NCI-H226 (cell line): ENCODE measurements around the gene FGF5.
"Not testable (repeated sequence)": the region's sequence is repeated elsewhere in the genome, so short reads cannot be mapped to it uniquely, and the experiment has no call there.

Experiments used
- DNase-seq: peaks from one replicate; pipeline ENCODE4 v3.0.0-alpha.2; 2015

FGF5 gene

DNA sequence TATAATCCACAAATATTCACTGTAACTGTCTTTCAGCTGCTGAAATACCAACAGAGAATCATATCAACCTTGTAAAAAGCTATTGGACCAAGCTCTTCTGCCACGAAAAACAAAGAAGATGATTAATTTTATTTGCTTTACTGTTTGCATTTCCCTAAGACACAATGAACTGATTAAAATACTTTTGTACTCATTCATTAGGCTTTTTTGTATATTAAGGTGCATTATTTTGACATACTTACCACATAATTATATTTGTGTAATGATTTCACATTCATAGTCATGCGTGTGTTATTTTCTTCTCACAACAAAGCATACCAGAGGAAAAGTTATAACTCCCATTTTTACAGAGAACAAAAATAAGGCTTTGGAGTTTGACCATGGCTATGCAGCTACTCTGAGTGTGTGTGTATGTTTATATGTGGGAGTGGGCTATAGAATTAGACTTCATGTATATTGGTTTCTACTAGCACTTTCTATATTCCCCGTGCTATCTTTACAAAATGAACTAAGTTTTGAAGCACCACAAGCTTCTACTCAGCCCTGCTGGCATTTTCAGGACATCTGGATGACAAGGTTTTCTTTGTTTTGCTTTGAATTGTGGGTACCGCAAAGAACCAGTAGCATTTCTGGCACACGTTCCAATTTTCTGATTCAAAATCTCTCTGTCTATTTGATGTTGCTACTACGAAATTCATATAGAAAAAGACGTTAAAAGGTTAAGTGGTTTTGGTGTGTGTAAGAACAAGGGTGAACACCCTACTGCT is 11.0 kb upstream of the FGF5 start:
- no peak for DNase-seq

DNA sequence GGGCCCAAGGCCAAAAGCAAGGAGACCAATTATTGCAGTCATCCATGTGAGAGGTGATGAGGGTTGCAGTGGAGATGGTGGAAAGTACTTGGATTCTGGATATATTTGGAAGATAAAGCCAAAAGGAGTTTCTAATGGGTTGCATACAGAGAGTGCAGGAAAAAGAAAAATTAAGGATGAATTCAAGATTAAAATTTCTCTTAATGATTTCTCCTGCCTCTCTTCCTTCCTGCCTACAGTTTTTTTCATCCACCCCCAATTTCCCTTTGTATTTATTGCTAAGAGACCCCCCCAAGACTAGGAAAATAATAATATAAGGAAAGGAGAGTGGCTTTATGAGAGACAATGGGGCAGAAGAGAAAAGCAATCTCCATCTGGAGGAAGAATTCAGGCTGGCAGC is 8.6 kb upstream of the FGF5 start:
- no peak for DNase-seq

DNA sequence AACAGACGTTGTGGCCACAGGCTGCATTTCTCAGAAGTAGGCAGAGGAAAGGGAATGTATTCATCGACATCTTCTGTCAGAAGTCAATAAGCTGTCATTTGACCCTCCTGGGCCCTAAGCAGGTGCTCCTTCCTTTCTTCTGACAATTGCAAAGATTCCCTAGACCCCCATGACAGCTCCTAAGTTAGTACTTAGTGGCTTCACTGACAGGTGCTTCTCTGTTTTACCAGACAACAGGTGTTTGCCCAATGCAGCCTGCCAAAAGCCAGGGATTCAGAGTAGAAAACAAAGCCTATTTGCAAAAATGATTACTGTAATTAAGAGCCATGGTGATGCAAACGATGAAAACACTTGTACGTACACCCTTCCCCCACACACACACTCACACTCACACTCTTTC is 7.5 kb upstream of the FGF5 start:
- DNase-seq, result no peak

DNA sequence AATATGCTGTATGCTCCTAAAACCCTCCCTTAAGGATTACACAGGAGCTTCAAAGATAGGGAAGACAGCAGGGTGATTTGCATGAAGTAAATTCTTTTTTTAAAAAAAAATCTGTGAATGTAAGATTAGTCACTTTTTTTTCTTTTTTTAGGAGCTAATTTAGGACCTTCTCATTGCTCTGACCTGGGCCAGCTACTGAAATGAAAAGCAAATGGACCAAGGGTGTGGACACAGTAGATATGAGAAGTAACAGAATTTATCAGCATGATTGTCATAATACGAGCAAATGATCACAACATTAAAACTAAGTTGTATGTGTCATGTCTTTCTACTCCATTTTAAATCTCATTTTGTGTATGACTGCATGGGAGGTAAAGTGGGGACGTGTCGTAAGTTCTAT is 6.6 kb upstream of the FGF5 start:
- no peak for DNase-seq

DNA sequence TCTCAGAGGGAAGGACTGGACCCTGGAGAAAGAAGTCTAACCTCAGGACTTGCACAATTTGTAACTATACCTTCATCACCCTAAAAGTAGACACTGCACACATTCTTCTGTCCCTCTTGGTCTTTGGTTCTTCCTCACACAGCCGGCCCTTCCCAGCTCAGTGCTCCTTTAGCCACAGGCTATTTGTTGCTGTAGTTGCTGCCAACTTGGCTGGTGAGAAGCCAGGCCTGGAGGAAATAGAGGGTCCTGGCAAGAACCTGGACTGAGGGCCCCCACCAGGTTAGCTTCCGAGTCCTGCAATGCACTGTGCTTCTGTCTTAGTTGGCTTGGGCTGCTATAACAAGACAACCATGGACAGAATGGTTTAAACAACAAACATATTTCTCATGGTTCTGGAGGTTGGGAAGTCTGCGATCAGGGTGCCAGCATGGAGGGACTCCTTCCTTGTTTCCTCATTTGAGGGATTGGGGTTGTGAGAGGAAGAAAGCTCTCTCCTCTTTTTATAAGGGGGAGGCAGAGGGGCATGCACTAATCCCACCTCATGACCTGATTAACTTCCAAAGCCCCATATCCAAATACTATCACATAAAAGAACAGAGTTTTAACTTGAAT is 4.4 kb upstream of the FGF5 start:
- DNase-seq, result no peak

DNA sequence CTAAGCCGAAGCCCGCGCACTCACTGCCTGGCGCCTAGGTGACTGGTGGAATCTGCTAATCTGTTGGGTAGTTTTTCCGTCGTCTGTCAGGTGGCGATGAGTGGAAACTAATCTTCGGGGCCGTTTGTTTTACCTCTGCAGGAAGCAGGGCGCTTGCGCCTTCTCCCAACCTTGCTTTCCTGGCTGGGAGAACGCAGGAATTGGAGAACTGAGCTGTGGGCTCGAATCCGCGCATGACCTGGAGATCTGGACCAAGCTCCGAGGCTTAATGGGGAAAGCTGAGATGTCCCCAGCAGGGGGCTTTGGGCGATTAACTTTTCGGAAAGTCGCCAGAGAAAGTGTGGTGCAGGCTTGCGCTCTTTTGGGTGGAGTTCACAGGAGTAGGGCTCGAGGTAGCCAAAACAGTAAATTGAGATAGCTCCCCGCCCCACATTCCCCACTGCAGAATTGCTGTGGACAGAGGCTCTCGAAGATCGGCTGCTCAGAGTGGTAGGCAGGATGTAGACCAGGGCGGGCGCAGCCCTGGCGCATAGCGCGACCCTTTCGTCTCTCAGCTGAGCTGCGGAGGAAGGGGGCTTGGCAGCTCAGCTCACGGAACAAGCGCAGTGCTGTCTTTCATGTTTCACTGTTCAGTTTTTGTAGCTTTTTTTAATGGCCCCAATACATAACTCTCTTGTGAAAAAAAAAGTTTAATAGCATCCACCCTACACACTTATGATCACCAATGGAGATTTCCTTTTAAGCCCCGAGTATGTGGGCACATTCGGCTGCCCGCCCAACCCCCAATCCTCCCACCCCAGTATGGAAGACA is 2.7 kb upstream of the FGF5 start:
- no peak for DNase-seq

DNA sequence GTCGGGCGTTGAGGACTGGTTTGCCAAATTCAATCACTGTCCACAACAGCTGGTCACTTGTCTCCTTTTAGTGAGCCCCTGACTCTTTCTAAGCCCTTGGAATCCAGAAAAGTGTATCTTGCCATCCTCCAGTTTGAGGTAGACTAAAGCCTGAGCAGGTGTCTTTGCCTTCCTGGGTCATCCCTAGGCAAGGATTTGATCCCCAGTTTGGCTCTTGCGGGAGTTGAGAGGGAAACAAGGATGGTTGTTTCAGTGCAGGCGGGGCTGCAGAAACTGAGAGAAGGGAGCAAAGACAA is 2.2 kb upstream of the FGF5 start:
- DNase-seq, result no peak

DNA sequence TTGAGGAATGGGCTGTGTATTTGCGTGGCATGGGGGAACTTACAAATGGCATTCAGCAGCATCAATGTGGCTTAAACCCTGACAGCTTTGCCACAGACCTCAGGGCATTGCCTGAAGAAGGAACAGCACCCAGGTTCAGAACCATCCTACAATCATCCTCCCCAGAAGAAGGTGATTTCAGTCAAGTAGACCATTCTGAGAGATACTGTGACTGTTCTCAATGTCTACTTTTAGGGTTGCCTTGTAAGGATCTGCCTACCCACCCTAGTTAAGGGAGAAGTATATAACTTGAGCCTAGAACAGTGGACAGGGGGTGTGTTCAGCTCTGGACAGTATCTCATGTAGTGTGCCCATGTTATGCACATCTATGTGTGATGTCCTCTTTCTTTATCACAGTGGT is 1.6 kb upstream of the FGF5 start:
- no peak for DNase-seq

DNA sequence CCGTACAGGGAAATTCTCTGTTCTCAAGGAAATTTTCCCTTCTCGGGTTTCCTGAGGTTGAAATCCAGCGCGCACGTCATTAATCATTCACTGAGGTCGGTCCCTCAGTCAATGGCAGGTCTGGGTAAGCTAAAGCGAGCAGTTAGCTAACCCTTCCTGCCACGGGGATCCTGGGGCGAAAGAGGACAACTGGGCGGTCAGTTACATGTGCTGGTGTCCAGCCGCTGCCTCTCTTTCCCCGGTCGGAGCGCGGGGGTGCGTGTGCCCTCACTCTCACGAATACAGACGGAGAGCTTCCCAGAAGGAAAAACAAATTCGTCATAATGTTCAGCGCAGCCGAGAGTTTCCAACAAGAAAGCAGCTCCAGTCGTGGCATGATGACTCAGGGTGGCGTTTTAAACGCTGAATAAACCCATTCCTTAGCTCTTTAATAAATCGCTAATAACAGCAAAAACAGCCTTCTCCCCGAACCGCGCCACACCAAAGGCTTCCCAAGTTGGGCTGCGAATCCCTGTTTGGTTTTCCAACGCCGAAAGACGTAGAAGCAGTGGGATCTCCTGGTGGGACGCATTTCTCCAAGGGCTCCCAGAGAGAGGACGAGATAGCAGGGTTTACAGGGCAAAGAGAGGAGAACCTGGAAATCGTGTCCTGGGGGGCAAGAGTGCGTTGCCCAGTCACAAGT is 752 bp upstream of the FGF5 start:
- DNase-seq, result peak; percentile 59

DNA sequence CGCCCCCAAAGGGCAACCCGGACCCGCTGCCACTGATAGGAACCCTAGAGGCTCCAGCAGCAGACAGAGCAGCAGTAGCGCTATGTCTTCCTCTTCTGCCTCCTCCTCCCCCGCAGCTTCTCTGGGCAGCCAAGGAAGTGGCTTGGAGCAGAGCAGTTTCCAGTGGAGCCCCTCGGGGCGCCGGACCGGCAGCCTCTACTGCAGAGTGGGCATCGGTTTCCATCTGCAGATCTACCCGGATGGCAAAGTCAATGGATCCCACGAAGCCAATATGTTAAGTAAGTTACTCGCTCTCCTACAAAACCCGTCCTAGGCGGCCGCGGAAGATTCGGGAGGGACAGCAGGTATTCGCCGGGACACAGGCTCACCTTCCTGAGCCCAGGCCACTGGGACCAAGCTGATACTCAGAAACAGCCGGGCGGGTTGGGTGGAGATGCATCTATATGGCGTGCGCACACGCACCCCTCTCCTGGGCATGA is 477 bp downstream of the FGF5 start:
- peak; percentile 41 for DNase-seq

DNA sequence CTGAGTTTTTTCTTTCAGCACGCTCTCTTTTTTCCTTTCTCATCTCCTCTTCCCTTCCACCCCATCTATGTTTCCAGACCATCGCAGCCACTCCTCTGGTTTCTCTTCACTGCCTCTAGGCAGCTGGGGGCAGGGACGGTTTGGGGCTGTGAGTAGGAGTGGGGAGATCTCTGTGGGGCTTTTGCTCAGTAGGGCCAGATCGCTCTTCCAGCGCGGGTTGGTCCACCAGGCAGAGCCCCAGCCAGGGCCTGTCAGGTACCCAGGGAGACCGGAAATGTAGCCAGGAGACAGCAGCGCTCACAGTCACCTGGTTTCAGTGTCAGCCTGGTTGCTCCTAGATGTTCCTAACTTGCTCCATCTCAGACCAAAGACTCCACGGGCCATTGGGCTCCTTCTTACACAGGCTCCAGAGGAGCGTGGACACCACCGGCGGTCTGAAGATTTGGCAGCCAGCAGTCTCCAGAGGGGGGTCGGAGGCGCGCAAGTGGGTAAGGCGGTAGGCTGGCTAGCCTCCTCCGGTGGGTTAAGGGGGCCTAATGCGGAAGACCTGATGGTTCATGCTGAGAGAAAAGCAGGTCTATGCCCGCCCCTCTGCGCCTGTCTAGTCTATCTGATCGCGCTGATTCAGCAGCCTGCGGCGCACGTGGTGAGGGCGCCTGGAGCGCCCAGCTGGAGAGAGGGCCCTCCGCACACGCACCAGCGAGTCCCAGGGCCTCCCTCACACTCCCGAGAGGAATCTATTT is 1.8 kb downstream of the FGF5 start:
- DNase-seq, result no peak

DNA sequence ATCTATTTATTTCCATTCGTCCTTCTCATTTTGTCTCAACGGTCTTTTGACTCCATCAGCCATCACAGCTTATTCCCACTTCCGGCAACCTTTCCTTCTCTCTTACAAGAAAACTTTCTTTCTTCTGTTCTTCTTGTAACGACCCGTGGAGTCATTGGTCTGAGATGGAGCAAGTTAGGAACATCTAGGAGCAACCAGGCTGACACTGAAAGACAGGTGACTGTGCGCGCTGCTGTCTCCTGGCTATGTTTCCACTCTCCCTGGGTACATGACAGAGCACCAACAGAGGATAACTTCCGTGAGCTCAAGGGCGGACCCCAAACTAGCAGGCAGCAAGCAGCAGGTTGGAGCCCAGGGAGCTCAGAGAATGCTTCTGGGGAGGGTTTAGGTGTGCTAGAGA is 2.5 kb downstream of the FGF5 start:
- no peak for DNase-seq

DNA sequence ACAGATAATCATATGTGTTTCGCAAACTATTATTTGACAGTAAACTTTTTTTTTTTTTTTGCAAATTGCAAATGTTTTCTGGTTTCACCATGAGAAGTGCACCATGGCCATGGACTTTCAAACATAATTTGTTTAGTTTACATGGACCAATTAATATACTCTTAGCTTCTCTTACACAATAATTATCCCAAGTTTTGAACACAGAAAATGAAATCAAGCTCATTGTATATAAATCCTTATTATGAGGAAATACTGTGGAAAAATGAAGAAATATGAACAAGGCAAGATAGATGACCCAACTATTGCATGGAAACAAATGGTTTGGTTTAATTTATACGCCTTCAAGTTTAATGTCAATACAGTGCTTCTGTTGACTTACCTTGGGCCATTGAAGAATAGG is 3.9 kb downstream of the FGF5 start:
- no peak for DNase-seq

DNA sequence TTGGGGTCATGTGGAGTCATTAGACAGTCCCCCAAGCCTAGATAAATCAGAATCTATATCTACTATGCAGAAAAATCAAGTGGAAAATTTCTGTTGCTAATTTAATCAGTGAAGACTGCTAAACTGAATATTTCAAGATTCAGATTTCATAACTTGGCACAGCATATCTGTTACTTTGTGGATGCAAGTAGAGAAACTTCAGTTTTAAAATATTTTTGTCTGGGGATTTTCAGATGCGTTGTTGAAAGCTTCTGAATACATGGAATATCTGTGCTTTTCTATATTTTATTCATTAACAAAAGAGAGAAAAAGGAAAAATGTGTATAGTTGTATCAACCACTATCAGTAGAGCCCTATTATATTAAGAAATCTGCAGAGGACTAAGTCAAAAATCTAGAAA is 4.4 kb downstream of the FGF5 start:
- no peak for DNase-seq

DNA sequence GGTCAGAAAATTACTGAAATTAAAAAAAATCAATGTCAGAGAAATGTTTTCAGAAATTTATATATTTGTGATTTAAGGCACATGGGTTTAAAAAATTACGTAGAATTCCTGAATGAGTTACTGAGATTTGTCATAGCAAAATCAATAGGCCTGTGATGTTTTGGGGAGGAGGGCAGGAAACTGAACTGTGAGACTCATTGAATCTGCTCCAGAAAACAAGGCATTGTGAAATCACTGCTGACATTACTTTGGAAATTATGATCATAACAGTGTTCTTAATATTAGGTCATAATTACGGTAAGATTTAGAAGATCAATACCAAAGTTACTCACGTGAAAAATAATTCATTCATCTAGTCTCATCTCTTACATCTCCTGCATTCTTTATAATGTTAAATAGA is 5.3 kb downstream of the FGF5 start:
- no peak for DNase-seq

DNA sequence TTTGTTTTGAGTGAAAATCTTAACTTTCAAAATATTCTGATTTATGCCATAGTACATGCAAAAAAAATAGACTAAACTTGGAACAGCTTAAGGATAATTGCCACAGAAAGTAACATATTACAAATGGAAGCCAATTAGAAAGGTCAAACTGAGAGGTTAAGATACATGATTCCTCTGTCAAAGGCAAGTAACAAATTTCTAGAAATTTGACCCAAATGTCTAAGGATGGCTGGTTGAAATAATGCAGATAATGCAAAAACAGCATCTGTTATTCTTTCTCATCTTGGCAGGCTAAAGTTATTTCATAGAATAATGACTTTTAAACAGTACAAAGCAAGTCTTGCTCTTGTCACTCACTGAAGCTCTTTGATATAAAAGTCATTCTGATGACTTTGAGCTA is 10.5 kb downstream of the FGF5 start:
- no peak for DNase-seq

DNA sequence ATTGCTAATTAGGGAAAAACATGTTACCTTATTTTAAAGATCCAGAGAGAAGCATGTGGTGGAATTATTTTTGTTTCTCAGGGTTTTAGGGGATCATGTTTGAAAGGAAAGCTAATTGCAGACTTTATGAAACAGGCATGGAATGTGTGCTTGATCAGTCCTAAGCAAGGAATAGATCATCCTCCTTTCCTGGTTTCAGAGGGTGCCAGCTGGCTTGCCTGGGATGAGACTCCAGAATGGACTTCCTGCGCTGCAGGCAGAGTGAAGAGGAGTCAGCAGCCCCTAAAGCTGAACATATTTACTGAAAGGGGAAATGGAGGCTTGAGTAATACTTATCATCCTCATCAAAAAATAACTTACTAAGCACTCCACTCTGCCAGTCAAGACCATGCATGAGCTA is 13.3 kb downstream of the FGF5 start:
- DNase-seq, result no peak

DNA sequence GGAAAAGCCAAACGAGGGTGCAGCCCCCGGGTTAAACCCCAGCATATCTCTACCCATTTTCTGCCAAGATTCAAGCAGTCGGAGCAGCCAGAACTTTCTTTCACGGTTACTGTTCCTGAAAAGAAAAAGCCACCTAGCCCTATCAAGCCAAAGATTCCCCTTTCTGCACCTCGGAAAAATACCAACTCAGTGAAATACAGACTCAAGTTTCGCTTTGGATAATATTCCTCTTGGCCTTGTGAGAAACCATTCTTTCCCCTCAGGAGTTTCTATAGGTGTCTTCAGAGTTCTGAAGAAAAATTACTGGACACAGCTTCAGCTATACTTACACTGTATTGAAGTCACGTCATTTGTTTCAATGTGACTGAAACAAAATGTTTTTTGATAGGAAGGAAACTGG is 20.0 kb downstream of the FGF5 start:
- no peak for DNase-seq

DNA sequence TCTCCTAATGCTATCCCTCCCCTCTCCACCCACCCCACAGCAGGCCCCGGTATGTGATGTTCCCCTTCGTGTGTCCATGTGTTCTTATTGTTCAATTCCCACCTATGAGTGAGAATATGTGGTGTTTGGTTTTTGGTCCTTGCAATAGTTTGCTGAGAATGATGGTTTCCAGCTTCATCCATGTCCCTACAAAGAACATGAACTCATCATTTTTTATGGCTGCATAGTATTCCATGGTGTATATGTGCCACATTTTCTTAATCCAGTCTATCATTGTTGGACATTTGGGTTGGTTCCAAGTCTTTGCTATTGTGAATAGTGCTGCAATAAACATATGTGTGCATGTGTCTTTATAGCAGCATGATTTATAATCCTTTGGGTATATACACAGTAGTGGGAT is 24.2 kb downstream of the FGF5 start:
- DNase-seq, result not testable (repeated sequence)

DNA sequence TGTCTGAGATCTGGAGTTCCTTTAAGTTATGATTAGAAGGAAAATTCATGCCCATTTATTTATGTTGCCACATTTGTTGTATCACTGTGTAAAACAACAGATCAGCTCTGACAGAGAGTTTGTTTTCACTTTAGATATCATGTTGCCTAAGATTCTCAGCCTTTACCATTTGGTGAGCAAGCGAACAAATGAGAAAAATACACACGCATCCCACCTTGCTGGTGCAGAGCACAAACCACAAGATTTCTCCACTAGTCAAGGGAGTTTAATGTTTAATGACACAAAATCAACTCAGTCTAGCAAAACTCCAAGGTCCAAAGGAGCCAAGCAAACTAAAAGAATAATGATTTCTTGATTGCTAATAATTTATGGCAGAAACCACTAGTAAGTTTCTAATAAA is 27.7 kb downstream of the FGF5 start:
- no peak for DNase-seq

DNA sequence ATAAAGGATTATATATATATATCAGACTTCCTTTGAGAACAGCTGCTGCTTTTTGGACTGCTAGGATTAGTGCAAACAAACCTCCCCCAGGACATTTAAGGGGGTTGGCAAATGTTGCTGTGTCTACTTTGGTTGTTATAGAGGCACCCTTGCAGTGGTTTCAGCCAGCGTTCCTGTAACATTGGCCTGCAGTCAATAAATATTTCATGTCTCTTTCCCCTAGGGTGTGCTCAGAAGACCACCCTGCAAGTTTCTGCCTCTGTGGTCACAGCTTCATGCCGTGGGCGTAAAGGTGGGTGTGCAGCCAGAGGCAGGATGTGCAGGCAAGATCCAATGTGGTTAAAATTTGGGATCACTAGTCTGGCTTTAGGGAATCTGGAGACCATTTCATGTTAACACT is 28.9 kb downstream of the FGF5 start:
- DNase-seq, result no peak

DNA sequence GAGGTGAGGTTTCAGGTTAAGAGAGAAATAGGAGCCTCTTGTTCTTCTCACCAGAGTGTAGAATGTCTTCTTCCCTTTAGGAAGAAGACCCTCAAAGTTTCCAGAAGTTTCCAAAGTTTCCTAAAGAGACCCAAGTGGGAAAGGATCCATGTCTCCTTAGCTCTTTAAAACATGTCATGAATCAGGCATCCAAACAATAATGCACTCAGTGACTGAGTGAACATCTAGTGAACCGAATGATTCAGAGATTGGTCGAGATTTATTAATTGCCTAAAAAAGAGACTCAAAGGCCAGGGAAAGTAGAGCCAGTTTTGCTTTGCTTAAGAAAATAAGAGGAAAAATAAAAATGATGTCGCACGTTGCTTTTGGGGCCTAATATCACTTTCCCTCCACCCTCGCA is 29.4 kb downstream of the FGF5 start:
- no peak for DNase-seq

DNA sequence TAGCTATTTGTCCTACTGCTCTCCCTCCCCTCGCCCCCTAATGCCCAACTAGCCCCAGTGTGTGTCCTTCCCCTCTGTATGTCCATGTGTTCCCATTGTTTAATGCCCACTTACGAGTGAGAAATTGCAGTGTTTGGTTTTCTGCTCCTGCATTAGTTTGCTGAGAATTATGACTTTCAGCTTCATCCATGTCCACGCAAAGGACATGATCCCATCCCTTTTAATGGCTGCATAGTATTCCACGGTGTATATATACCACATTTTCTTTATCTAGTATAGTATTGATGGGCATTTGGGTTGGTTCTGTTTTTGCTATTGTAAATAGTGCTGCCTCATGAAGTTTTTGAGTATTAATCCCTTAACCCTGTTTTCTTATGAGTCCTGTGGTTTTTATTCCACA is 35.4 kb downstream of the FGF5 start:
- DNase-seq, result no peak
